Cortex of kidney (tissue), 1 donor: ENCODE measurements around the gene PCK1.
"Not testable (repeated sequence)": the region's sequence is repeated elsewhere in the genome, so short reads cannot be mapped to it uniquely, and the experiment has no call there.

Experiments used
- DNase-seq: peaks from one replicate; lab custom pipeline; 2025; lab: John Stamatoyannopoulos, UW

Gene PCK1

DNA sequence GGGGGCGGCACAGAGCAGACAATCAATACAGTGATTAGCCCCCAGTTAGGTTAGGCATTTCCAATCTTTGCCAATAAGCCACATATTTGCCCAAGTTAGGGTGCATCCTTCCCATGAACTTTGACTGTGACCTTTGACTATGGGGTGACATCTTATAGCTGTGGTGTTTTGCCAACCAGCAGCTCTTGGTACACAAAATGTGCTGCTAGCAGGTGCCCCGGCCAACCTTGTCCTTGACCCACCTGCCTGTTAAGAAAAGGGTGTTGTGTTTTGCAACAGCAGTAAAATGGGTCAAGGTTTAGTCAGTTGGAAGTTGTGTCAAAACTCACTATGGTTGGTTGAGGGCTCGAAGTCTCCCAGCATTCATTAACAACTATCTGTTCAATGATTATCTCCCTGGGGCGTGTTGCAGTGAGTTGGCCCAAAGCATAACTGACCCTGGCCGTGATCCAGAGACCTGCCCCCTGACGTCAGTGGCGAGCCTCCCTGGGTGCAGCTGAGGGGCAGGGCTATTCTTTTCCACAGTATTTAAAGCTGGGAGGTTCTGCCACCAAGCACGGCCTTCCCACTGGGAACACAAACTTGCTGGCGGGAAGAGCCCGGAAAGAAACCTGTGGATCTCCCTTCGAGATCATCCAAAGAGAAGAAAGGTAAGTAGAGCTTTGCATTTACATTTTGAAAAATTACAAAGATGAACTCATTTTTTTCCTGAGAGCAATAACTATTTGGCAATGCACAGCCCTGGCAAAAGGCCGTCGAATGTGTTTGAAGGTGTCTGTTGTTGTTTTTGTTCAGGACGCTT lies at the start of gene PCK1:
Gene PCK1, plus strand, starts transcription at position 557 of the 802 bp plus-strand sequence. CDS start 302 bp downstream, outside the sequence.
- DNase-seq, result no peak

DNA sequence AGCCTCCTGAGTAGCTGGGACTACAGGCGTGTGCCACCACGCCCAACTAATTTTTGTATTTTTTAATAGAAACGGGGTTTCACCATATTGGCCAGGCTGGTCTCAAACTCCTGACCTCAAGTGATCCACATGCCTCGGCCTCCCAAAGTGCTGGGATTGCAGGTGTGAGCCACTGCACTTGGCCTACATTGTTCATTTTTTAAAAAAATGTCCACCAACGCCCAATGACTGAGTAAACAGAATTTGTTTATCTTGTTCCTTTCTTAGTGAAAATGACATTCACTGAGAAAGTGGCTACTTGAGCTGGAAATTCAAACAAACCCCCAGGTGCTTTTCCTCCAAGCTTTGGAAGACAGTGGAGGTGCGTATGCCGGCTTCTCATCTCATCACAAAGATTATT lies 49.2 kb upstream of the PCK1 start:
- not testable (repeated sequence) for DNase-seq

- DNase-seq, result no peak
Observed at GRCh38 chr20:57512432-57512831, 48.5 kb upstream of the PCK1 start.

GRCh38 chr20:57513199-57513598 lies 47.7 kb upstream of the PCK1 start:
- DNase-seq, result no peak

DNA sequence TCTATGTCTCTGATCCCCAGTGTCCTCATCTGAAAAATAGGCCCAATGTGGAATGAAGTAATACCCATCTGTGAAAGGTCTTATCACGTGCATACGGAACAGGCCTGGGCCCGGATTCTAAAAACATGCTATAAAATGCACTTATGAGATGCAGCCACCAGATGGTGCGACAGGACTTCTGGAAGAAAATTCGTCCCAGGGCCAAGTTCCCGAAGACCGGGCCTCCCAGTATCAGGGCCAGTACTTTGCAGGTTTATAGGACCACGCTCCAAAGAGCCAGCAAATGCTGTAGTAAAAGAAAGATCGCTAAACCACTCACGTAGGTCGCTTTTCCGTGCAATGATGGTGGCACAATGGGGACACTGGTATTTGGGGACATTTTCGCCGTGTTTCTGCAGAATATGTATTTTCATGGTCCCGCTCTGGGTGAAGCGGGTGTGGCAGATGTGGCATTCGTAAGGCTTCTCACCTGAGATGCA lies 46.6 kb upstream of the PCK1 start:
- no peak for DNase-seq

GRCh38 chr20:57517904-57518303 lies 43.0 kb upstream of the PCK1 start:
- DNase-seq, result no peak

GRCh38 chr20:57522380-57523140 lies 38.4 kb upstream of the PCK1 start:
- no peak for DNase-seq

GRCh38 chr20:57523782-57524181 lies 37.1 kb upstream of the PCK1 start:
- no peak for DNase-seq

GRCh38 chr20:57524511-57525176 lies 36.3 kb upstream of the PCK1 start, which contains the start of gene CTCFL:
TSS of gene CTCFL (minus strand) at chr20:57525140. CDS start at chr20:57524205, 935 bp downstream.
- no peak for DNase-seq

- DNase-seq, result no peak
Observed at GRCh38 chr20:57525328-57526086, 35.4 kb upstream of the PCK1 start.

DNA sequence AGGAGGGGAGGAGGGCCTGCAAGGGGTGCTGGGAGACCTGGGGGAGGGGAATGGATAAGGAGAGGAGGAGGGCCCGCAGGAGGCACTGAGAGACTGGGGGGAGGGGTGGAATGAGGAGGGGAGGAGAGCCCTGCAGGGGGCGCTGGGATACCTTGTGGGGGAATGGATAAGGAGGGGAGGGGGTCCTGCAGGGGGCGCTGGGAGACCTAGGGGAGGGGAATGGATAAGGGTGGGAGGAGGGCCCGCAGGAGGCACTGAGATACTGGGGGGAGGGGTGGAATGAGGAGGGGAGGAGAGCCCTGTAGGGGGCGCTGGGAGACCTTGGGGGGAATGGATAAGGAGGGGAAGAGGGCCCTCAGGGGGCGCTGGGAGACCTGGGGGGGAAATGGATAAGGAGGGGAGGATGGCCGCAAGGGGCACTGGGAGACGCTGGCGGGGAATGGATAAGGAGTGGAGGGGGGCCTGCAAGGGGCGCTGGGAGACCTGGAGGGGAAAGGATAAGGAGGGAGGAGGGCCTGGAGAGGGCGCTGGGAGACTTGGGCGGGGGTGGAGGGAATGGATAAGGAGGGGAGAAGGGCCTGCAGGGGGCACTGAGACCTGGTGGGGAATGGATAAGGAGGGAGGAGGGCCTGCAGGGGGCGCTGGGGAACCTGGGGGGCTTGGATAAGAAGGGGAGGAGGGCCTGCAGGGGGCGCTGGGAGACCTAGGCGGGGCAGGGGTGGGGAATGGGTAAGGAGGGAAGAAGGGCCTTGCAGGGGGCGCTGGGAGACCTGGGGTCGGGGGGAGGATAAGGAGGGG lies 34.6 kb upstream of the PCK1 start:
- DNase-seq, result no peak

DNA sequence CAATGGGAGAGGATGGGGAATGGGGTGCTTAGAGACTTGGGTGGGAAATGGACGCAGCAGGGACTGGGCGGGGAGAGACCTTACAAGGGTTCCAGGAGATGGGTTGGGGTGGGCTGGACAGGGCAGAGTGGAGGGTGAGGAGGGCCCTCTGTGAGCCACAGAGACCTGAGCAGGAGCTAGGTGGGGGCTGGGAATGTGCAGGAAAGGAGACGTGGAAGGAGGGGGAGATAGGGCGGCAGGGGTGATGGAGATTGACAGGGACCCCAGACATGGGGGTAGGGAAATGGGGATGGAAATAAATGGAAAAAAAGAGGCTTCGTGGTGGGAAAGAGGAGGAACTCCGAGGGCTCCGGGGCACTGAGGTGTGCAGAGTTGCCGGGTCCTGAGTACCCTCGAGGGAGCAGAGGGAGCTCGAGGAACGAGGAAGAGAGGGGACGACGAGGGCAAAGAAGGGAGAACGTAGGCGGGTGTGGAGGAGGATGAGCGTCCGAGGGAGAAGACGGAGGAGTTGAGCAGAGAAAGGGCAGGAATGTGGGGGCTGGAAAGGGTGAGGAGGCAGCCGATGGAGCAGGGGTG lies 33.9 kb upstream of the PCK1 start:
- no peak for DNase-seq

DNA sequence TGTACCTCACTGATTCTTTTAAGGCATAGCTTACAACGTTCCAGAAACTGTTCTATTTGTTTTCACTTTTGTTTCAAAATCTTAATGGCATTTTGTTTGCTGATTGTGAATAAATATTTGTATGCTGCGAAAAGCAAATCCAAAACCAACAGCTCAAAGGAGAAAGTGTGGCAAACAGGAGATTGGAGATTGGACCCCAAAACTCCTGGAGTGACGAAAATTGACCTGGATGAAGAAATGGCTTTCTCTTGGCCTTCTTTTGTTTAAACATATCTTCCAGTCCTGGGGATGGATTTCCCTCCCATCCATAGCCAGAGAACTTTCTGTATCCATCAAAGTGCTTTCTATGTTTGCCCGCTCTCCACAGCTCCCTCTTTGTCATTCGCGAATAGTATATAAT lies 33.2 kb upstream of the PCK1 start:
- DNase-seq, result no peak

GRCh38 chr20:57528148-57528547 lies 32.8 kb upstream of the PCK1 start:
- no peak for DNase-seq

- DNase-seq, result no peak
Observed at GRCh38 chr20:57529160-57529585, 31.7 kb upstream of the PCK1 start.

DNA sequence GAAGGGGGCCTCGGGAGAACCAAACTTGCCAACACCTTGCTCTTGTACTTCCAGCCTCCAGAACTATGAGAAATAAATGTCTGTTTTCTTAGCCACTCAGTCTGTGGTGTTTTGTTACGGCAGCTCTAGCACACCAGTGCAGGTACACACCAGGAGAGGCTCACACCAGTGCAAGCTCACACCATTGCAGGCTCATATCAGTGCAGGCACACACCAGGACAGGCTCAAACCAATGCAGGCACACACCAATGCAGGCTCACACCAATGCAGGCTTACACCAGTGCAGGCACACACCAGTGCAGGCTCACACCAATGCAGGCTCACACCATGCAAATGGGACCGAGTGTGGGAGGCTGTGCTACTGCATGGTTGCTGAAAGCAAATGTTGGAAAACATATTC lies 31.1 kb upstream of the PCK1 start:
- DNase-seq, result no peak

GRCh38 chr20:57530327-57530981 lies 30.5 kb upstream of the PCK1 start:
- DNase-seq, result no peak

DNA sequence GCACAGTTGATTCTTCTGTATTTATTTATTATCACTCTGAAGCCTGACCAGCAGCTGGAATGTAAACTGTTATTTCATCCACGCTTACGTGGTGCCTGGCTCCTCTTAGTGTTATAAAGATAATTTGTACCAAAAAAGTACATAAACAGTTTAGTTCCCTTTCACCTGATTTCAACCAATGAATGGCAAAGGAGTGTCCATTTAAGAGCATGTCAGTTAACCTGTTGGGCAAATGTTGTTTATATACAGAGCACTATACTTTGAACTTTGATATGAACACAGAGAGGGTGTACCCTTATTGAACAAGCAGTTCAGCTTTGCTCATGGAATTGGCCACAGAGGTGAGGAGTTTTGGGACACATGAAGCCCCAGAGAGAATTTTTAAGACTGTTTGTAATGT lies 28.8 kb upstream of the PCK1 start:
- no peak for DNase-seq

DNA sequence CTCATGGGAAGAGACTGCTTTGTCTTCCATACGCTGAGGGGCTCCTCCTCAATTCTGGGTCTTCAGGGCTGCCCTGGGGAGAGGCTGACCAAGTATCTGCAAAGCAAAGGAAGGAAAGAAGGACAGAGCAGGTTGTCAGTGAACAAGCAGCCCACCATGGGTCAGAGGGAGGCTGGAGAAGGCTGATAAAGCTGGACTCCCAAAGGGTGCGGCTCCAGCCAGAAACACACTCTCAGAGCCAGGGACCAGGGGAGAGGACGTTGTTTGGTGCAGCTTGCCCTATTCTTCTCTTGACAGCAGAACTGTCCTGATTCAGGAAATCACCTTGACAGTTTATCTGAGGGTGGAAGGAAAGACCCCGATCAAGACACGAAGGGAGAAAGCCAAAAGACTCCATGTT lies 25.6 kb upstream of the PCK1 start:
- no peak for DNase-seq

GRCh38 chr20:57536120-57536708 lies 24.7 kb upstream of the PCK1 start:
- no peak for DNase-seq
